Muscle of leg (tissue), 16 donors: ENCODE results near the gene RPS13. TPM values are rescaled to one million over a fixed set of nuclear protein-coding genes. Genes with fewer than 3 reads are reported as not detected.
"Not testable (repeated sequence)": the region's sequence is repeated elsewhere in the genome, so short reads cannot be mapped to it uniquely, and the experiment has no call there.

Source experiments
- DNase-seq: peaks from one replicate; pipeline ENCODE4 v3.0.0; 2013
- H3K27ac ChIP-seq: one replicate; pipeline ENCODE4 v1.5.1; 2013; ENCODE audit warnings: mild to moderate bottlenecking, low read length, control low read depth
- H3K27me3 ChIP-seq: one replicate; pipeline ENCODE4 v1.6.1; 2013; ENCODE audit warnings: low read length; ENCODE audit not compliant: control insufficient read depth, insufficient read depth
- H3K36me3 ChIP-seq: one replicate; pipeline ENCODE4 v1.6.1; 2013; ENCODE audit warnings: low read length; ENCODE audit not compliant: control insufficient read depth, insufficient read depth
- H3K4me1 ChIP-seq: one replicate; pipeline ENCODE4 v1.6.1; 2013; ENCODE audit warnings: low read length; ENCODE audit not compliant: control insufficient read depth, insufficient read depth
- H3K4me3 ChIP-seq: one replicate; pipeline ENCODE4 v1.5.1; 2013; ENCODE audit warnings: low read length, control low read depth
- H3K9me3 ChIP-seq: replicated peaks from 2 replicates; pipeline ENCODE4 v1.6.1; 2013; ENCODE audit warnings: low read depth, low read length; ENCODE audit not compliant: control insufficient read depth
- WGBS: methylation state at CpG from one replicate; pipeline ENCODE4 v1.1.5; 2013; ENCODE audit warnings: missing lambda C conversion rate; ENCODE audit not compliant: insufficient coverage; 5-methylcytosine and 5-hydroxymethylcytosine counted together
- long read RNA-seq, 11 donors: transcript quantifications; one replicate each; lab custom pipeline, GENCODE V29; 2026
- polyA plus RNA-seq, 8 donors: library from polyadenylated mRNA; unstranded; fragments of 120-200 nt; gene quantifications; one replicate each; pipeline versions ENCODE4 v1.2.1 to v1.2.3, GENCODE V29; 2013; ENCODE audit warnings: inconsistent platforms in 1 of 8, low replicate concordance in 1 of 8; ENCODE audit not compliant: insufficient read length in 8 of 8, insufficient read depth in 1 of 8
- total RNA-seq: library from RNA; stranded (reverse); fragments of 120-200 nt; gene quantifications from one replicate; pipeline ENCODE4 v1.2.4, GENCODE V29; 2013

Gene RPS13
- total RNA-seq (1,791 TPM), polyA plus RNA-seq (1,000 to 10,000 TPM; 1,822 to 2,263 (median 1,951) TPM)
- long read RNA-seq, donor 1, transcript RPS13-202 (6 exons, 646 nt), result major isoform, 842 of 1,105 reads
- long read RNA-seq, donor 1, transcript RPS13-208 (3 exons, 746 nt), result minor isoform, 51 of 1,105 reads
- long read RNA-seq, donor 1, transcript RPS13-203 (5 exons, 664 nt), result minor isoform, 77 of 1,105 reads
- long read RNA-seq, donor 1, transcript RPS13-207 (2 exons, 594 nt), result minor isoform, 6 of 1,105 reads
- long read RNA-seq, donor 1, partial matches to known transcripts, result 94 of 1,105 reads
- long read RNA-seq, donor 1, other reads (novel, unspliced or antisense), result 23 of 1,105 reads
- long read RNA-seq, donor 2, transcript RPS13-203 (5 exons, 664 nt), result minor isoform, 20 of 322 reads
- long read RNA-seq, donor 2, transcript RPS13-208 (3 exons, 746 nt), result minor isoform, 34 of 322 reads
- long read RNA-seq, donor 2, transcript RPS13-202 (6 exons, 646 nt), result major isoform, 246 of 322 reads
- long read RNA-seq, donor 2, partial matches to known transcripts, result 13 of 322 reads
- long read RNA-seq, donor 2, other reads (novel, unspliced or antisense), result 0 of 322 reads
- long read RNA-seq, donor 3, transcript RPS13-203 (5 exons, 664 nt), result minor isoform, 66 of 1,614 reads
- long read RNA-seq, donor 3, transcript RPS13-207 (2 exons, 594 nt), result minor isoform, 16 of 1,614 reads
- long read RNA-seq, donor 3, transcript RPS13-202 (6 exons, 646 nt), result major isoform, 1,281 of 1,614 reads
- long read RNA-seq, donor 3, transcript RPS13-208 (3 exons, 746 nt), result minor isoform, 55 of 1,614 reads
- long read RNA-seq, donor 3, partial matches to known transcripts, result 137 of 1,614 reads
- long read RNA-seq, donor 3, other reads (novel, unspliced or antisense), result 41 of 1,614 reads
- long read RNA-seq, donor 4, transcript RPS13-203 (5 exons, 664 nt), result minor isoform, 58 of 1,759 reads
- long read RNA-seq, donor 4, transcript RPS13-208 (3 exons, 746 nt), result minor isoform, 51 of 1,759 reads
- long read RNA-seq, donor 4, transcript RPS13-204 (6 exons, 561 nt), result minor isoform, 8 of 1,759 reads
- long read RNA-seq, donor 4, transcript RPS13-202 (6 exons, 646 nt), result major isoform, 1,473 of 1,759 reads
- long read RNA-seq, donor 4, partial matches to known transcripts, result 107 of 1,759 reads
- long read RNA-seq, donor 4, other reads (novel, unspliced or antisense), result 44 of 1,759 reads
- long read RNA-seq, donor 5, transcript RPS13-207 (2 exons, 594 nt), result minor isoform, 41 of 4,451 reads
- long read RNA-seq, donor 5, transcript RPS13-202 (6 exons, 646 nt), result major isoform, 3,567 of 4,451 reads
- long read RNA-seq, donor 5, transcript RPS13-203 (5 exons, 664 nt), result minor isoform, 160 of 4,451 reads
- long read RNA-seq, donor 5, transcript RPS13-208 (3 exons, 746 nt), result minor isoform, 198 of 4,451 reads
- long read RNA-seq, donor 5, partial matches to known transcripts, result 285 of 4,451 reads
- long read RNA-seq, donor 5, other reads (novel, unspliced or antisense), result 157 of 4,451 reads
- long read RNA-seq, donor 6, transcript RPS13-203 (5 exons, 664 nt), result minor isoform, 181 of 5,439 reads
- long read RNA-seq, donor 6, transcript RPS13-202 (6 exons, 646 nt), result major isoform, 4,397 of 5,439 reads
- long read RNA-seq, donor 6, transcript RPS13-208 (3 exons, 746 nt), result minor isoform, 199 of 5,439 reads
- long read RNA-seq, donor 6, transcript RPS13-207 (2 exons, 594 nt), result minor isoform, 31 of 5,439 reads
- long read RNA-seq, donor 6, partial matches to known transcripts, result 402 of 5,439 reads
- long read RNA-seq, donor 6, other reads (novel, unspliced or antisense), result 158 of 5,439 reads
- long read RNA-seq, donor 7, transcript RPS13-202 (6 exons, 646 nt), result major isoform, 2,756 of 3,544 reads
- long read RNA-seq, donor 7, transcript RPS13-203 (5 exons, 664 nt), result minor isoform, 137 of 3,544 reads
- long read RNA-seq, donor 7, transcript RPS13-207 (2 exons, 594 nt), result minor isoform, 46 of 3,544 reads
- long read RNA-seq, donor 7, transcript RPS13-208 (3 exons, 746 nt), result minor isoform, 165 of 3,544 reads
- long read RNA-seq, donor 7, partial matches to known transcripts, result 275 of 3,544 reads
- long read RNA-seq, donor 7, other reads (novel, unspliced or antisense), result 127 of 3,544 reads
- long read RNA-seq, donor 8, transcript RPS13-207 (2 exons, 594 nt), result minor isoform, 45 of 3,152 reads
- long read RNA-seq, donor 8, transcript RPS13-208 (3 exons, 746 nt), result minor isoform, 168 of 3,152 reads
- long read RNA-seq, donor 8, transcript RPS13-202 (6 exons, 646 nt), result major isoform, 2,412 of 3,152 reads
- long read RNA-seq, donor 8, transcript RPS13-203 (5 exons, 664 nt), result minor isoform, 158 of 3,152 reads
- long read RNA-seq, donor 8, partial matches to known transcripts, result 281 of 3,152 reads
- long read RNA-seq, donor 8, other reads (novel, unspliced or antisense), result 56 of 3,152 reads
- long read RNA-seq, donor 9, transcript RPS13-207 (2 exons, 594 nt), result minor isoform, 15 of 2,313 reads
- long read RNA-seq, donor 9, transcript RPS13-202 (6 exons, 646 nt), result major isoform, 1,810 of 2,313 reads
- long read RNA-seq, donor 9, transcript RPS13-203 (5 exons, 664 nt), result minor isoform, 86 of 2,313 reads
- long read RNA-seq, donor 9, transcript RPS13-208 (3 exons, 746 nt), result minor isoform, 137 of 2,313 reads
- long read RNA-seq, donor 9, partial matches to known transcripts, result 203 of 2,313 reads
- long read RNA-seq, donor 9, other reads (novel, unspliced or antisense), result 27 of 2,313 reads
- long read RNA-seq, donor 10, transcript RPS13-207 (2 exons, 594 nt), result minor isoform, 69 of 4,001 reads
- long read RNA-seq, donor 10, transcript RPS13-202 (6 exons, 646 nt), result major isoform, 3,005 of 4,001 reads
- long read RNA-seq, donor 10, transcript RPS13-208 (3 exons, 746 nt), result minor isoform, 271 of 4,001 reads
- long read RNA-seq, donor 10, transcript RPS13-203 (5 exons, 664 nt), result minor isoform, 173 of 4,001 reads
- long read RNA-seq, donor 10, partial matches to known transcripts, result 334 of 4,001 reads
- long read RNA-seq, donor 10, other reads (novel, unspliced or antisense), result 109 of 4,001 reads
- long read RNA-seq, donor 11, transcript RPS13-203 (5 exons, 664 nt), result minor isoform, 96 of 2,856 reads
- long read RNA-seq, donor 11, transcript RPS13-208 (3 exons, 746 nt), result minor isoform, 93 of 2,856 reads
- long read RNA-seq, donor 11, transcript RPS13-202 (6 exons, 646 nt), result major isoform, 2,367 of 2,856 reads
- long read RNA-seq, donor 11, transcript RPS13-207 (2 exons, 594 nt), result minor isoform, 17 of 2,856 reads
- long read RNA-seq, donor 11, partial matches to known transcripts, result 158 of 2,856 reads
- long read RNA-seq, donor 11, other reads (novel, unspliced or antisense), result 97 of 2,856 reads

DNA sequence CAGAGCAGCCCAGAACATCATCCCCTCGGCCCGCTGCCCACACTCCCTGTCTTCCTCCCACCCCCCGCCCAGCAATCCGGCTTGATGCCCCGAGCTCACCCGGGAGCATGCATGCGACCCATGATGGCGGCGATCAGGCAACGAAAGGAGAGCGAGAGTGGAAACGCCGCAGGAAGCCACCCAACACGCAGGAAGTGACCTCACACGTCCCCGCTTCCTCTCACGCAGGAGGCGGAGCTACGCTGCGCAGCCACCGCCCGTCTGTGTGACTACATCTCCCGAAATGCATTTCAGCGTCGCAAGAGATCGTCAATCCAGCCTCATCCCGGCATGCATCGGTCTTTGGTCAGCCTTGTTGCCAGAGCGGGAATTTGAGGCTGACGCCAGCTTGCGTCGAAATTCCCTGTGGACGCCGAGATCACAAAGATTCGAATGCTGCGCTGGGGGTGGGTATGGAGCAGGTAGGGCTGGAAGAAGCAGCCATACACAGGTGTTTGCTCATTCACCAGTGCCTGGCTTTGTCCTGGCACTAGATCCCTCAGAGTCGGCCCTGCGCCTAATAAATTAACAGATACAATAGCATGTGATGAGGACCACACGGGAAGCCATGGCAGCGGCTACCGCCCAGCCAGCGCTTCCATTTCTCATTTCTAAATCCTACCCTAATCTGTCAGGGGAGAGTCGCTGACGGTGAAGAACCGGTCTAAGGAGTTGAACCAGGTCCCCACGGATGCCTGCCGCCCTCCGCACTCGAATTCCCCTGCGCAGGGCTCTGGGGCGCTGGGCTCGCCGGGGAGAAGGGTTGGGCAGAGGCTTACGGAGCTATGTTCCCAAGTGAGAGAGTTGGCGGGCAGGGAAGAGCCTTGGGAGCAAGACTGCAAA is at the start of gene RPS13:
Gene RPS13, minus strand, starts transcription at position 148 of the 882 bp plus-strand sequence. Its CDS starts 26 bp downstream, at position 122.
- no peaks in the 10 kb centered on the region for H3K27me3 ChIP-seq
- 0% methylated on average over 45 of the region's 55 CpGs for WGBS
- peak; percentile 100 for DNase-seq
- H3K9me3 ChIP-seq, result no peaks in the 10 kb centered on the region
- H3K36me3 ChIP-seq, result peaks cover 28% of the 10 kb centered on the region
- peaks cover 19% of the 10 kb centered on the region for H3K4me1 ChIP-seq
- H3K27ac ChIP-seq, result peak within 1 kb of the TSS; percentile 98
- H3K4me3 ChIP-seq, result peak within 1 kb of the TSS; percentile 100

- Histone ChIP-seq H3K9me3 (no peaks in the 10 kb centered on the region), H3K4me3 (no peak overlapping the region), H3K4me1 (no peaks in the 10 kb centered on the region), H3K36me3 (peaks cover 7% of the 10 kb centered on the region), H3K27me3 (no peaks in the 10 kb centered on the region), H3K27ac (no peak overlapping the region)
- WGBS, result no CpG with 5 or more reads among the region's 2 CpGs
- DNase-seq, result no peak
Measured at GRCh38 chr11:17121981-17122380, 44.5 kb upstream of the RPS13 start.

- no peak for DNase-seq
- no peak overlapping the region for H3K4me3 ChIP-seq
- H3K27me3 ChIP-seq, result no peaks in the 10 kb centered on the region
- WGBS, result 93% methylated on average over 2 of the region's 4 CpGs
- H3K36me3 ChIP-seq, result peaks cover 13% of the 10 kb centered on the region
- H3K9me3 ChIP-seq, result no peaks in the 10 kb centered on the region
- no peak overlapping the region for H3K27ac ChIP-seq
- H3K4me1 ChIP-seq, result no peaks in the 10 kb centered on the region
Measured at GRCh38 chr11:17117262-17117661, 39.8 kb upstream of the RPS13 start.

- no peak overlapping the region for H3K4me3 ChIP-seq
- no peaks in the 10 kb centered on the region for H3K9me3 ChIP-seq
- H3K27me3 ChIP-seq, result no peaks in the 10 kb centered on the region
- H3K36me3 ChIP-seq, result peaks cover 11% of the 10 kb centered on the region
- H3K4me1 ChIP-seq, result no peaks in the 10 kb centered on the region
- H3K27ac ChIP-seq, result no peak overlapping the region
- no peak for DNase-seq
- no CpG with 5 or more reads among the region's 1 CpG for WGBS
Measured at GRCh38 chr11:17116117-17116516, 38.6 kb upstream of the RPS13 start.

GRCh38 chr11:17107745-17108144 is 30.3 kb upstream of the RPS13 start:
- whole genome bisulfite sequencing, result 79% methylated on average over 4 of the region's 6 CpGs
- H3K27ac ChIP-seq, DNase-seq, H3K4me3 ChIP-seq, H3K27me3 ChIP-seq, H3K4me1 ChIP-seq, H3K9me3 ChIP-seq: not testable (repeated sequence)
- H3K36me3 ChIP-seq, result peaks cover 26% of the 10 kb centered on the region

- H3K36me3 ChIP-seq, result peaks cover 27% of the 10 kb centered on the region
- H3K27ac ChIP-seq, H3K4me1 ChIP-seq, DNase-seq, H3K4me3 ChIP-seq, H3K9me3 ChIP-seq, H3K27me3 ChIP-seq: not testable (repeated sequence)
- WGBS, result 93% methylated on average over 3 of the region's 9 CpGs
Measured at GRCh38 chr11:17105404-17106040, 28.1 kb upstream of the RPS13 start.
